B cell (primary cell): ENCODE data around the gene TIGD3.

Experiments
- EZH2 ChIP-seq: IDR thresholded peaks from 2 replicates; pipeline ENCODE4 v1.6.1; 2012; ENCODE audit warnings: borderline replicate concordance, low read depth, mild to moderate bottlenecking, moderate library complexity, low read length; ENCODE audit not compliant: insufficient read depth, poor library complexity, severe bottlenecking
- TF ChIP-seq, protein P1 (sequence below): fragments of 200-600 bp; IDR thresholded peaks from one replicate; pipeline ENCODE4 v1.8.0; 2022; ENCODE audit warnings: antibody characterized with exemption, mild to moderate bottlenecking

GRCh38 chr11:65356394-65356972 lies 1.9 kb downstream of the TIGD3 start:
- TF ChIP-seq, protein P1, sequence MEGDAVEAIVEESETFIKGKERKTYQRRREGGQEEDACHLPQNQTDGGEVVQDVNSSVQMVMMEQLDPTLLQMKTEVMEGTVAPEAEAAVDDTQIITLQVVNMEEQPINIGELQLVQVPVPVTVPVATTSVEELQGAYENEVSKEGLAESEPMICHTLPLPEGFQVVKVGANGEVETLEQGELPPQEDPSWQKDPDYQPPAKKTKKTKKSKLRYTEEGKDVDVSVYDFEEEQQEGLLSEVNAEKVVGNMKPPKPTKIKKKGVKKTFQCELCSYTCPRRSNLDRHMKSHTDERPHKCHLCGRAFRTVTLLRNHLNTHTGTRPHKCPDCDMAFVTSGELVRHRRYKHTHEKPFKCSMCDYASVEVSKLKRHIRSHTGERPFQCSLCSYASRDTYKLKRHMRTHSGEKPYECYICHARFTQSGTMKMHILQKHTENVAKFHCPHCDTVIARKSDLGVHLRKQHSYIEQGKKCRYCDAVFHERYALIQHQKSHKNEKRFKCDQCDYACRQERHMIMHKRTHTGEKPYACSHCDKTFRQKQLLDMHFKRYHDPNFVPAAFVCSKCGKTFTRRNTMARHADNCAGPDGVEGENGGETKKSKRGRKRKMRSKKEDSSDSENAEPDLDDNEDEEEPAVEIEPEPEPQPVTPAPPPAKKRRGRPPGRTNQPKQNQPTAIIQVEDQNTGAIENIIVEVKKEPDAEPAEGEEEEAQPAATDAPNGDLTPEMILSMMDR: no peak
- TF ChIP-seq EZH2: no peak
